ENCODE measurements around the gene VAV1. TPM values are rescaled to one million over a fixed set of nuclear protein-coding genes. Genes with fewer than 3 reads are reported as not detected.

The VAV1 gene
- total RNA-seq, 4 donors from 2014 or later = 1.7 to 4.3 (median 2.6) TPM

- no peak for DNase-seq
- intact Hi-C loops (cut with DNase I) = loop anchor here (10.0 kb wide), 1 partner anchor 134 kb away; no protein-coding TSS in a partner anchor
- peaks cover 13 to 24% of the 10 kb centered on the region in 2 donors for H3K36me3 ChIP-seq
- no peak for TF ChIP-seq POLR2A (IDR thresholded peaks at IDR 0.05)
- TF ChIP-seq, protein P1, sequence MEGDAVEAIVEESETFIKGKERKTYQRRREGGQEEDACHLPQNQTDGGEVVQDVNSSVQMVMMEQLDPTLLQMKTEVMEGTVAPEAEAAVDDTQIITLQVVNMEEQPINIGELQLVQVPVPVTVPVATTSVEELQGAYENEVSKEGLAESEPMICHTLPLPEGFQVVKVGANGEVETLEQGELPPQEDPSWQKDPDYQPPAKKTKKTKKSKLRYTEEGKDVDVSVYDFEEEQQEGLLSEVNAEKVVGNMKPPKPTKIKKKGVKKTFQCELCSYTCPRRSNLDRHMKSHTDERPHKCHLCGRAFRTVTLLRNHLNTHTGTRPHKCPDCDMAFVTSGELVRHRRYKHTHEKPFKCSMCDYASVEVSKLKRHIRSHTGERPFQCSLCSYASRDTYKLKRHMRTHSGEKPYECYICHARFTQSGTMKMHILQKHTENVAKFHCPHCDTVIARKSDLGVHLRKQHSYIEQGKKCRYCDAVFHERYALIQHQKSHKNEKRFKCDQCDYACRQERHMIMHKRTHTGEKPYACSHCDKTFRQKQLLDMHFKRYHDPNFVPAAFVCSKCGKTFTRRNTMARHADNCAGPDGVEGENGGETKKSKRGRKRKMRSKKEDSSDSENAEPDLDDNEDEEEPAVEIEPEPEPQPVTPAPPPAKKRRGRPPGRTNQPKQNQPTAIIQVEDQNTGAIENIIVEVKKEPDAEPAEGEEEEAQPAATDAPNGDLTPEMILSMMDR (IDR thresholded peaks at IDR 0.05) = no peak
- no peaks in the 10 kb centered on the region for H3K9me3 ChIP-seq
- H3K4me1 ChIP-seq = peaks cover 4 to 10% of the 10 kb centered on the region in 2 donors
- WGBS, 2 donors = 93 to 95% methylated on average over 24 of the region's 30 CpGs
- H3K27me3 ChIP-seq = no peaks in the 10 kb centered on the region
- no peak overlapping the region for H3K27ac ChIP-seq
- H3K4me3 ChIP-seq (replicated peaks in 1 of 3) = no peak overlapping the region
Measured at GRCh38 chr19:6730941-6731670, 41.4 kb upstream of the VAV1 start.

GRCh38 chr19:6731822-6732221 lies 40.7 kb upstream of the VAV1 start:
- no peaks in the 10 kb centered on the region for H3K9me3 ChIP-seq
- no peaks in the 10 kb centered on the region for H3K27me3 ChIP-seq
- TF ChIP-seq, protein P1 (IDR thresholded peaks at IDR 0.05) = no peak
- no peak for TF ChIP-seq POLR2A (IDR thresholded peaks at IDR 0.05)
- H3K36me3 ChIP-seq = peaks cover 13 to 24% of the 10 kb centered on the region in 2 donors
- 90 to 93% methylated on average over 12 to 22 of the region's 22 CpGs for WGBS, 2 donors
- no peak overlapping the region for H3K4me3 ChIP-seq (replicated peaks in 1 of 3)
- intact Hi-C loops (cut with DNase I) = loop anchor here (10.0 kb wide), 1 partner anchor 133 kb away; no protein-coding TSS in a partner anchor
- H3K27ac ChIP-seq = no peak overlapping the region
- DNase-seq = no peak
- H3K4me1 ChIP-seq = peaks cover 9 to 13% of the 10 kb centered on the region in 2 donors

DNA sequence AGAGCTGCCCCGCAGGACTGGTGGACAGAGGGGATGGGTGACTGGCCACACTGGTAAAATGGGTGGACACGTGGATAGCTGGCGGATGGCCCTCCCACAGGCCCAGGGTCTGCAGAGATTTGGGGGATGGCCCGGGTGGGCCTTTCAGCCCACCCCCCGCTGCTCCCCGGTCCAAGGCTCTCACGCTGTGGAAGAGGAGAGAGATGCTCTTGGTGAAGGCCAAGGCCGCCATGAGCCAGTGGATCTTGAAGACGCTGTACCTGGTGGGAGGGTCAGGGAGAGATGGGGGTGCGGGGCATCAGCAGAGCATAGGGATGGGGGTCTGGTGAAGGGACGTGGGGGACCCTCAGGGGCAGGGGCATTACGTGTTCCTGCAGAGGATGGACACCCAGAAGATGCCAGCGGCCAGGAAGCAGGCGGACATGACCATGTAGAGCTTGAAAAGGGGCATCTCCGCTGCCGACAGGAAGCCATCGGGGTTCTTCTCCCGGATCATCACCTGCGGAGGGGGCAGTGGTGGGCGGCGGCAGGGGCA lies 39.6 kb upstream of the VAV1 start:
- DNase-seq = no peak
- Histone ChIP-seq H3K4me1 (peaks cover 9 to 14% of the 10 kb centered on the region in 2 donors), H3K36me3 (peaks cover 13 to 24% of the 10 kb centered on the region in 2 donors), H3K27ac (no peak overlapping the region), H3K4me3 (replicated peaks in 1 of 3) (no peak overlapping the region), H3K27me3 (no peaks in the 10 kb centered on the region), H3K9me3 (no peaks in the 10 kb centered on the region)
- WGBS, 2 donors = 93 to 95% methylated on average over 21 of the region's 21 CpGs
- TF ChIP-seq POLR2A (IDR thresholded peaks at IDR 0.05) = no peak
- TF ChIP-seq, protein P1 (IDR thresholded peaks at IDR 0.05) = no peak
- intact Hi-C loops (cut with DNase I) = loop anchor here (10.0 kb wide), 1 partner anchor 132 kb away; no protein-coding TSS in a partner anchor

GRCh38 chr19:6733338-6734095 lies 39.0 kb upstream of the VAV1 start:
- Histone ChIP-seq H3K27ac (no peak overlapping the region), H3K27me3 (no peaks in the 10 kb centered on the region), H3K9me3 (no peaks in the 10 kb centered on the region), H3K36me3 (peaks cover 13 to 24% of the 10 kb centered on the region in 2 donors), H3K4me3 (replicated peaks in 1 of 3) (no peak overlapping the region), H3K4me1 (peaks cover 16 to 20% of the 10 kb centered on the region in 2 donors)
- DNase-seq = no peak
- 92 to 94% methylated on average over 27 to 28 of the region's 29 CpGs for WGBS, 2 donors
- TF ChIP-seq POLR2A (IDR thresholded peaks at IDR 0.05) = no peak
- TF ChIP-seq, protein P1 (IDR thresholded peaks at IDR 0.05) = peak in 1 of 6 experiments; percentile 13
- intact Hi-C loops (cut with DNase I) = loop anchor here (10.0 kb wide), 1 partner anchor 131 kb away; no protein-coding TSS in a partner anchor

Data from thyroid gland (tissue), 4 donors.